K562 (cell line): Measurements from ENCODE around the gene SUPT3H. TPM values are rescaled to one million over a fixed set of nuclear protein-coding genes. Genes with fewer than 3 reads are reported as not detected.

Experiments
- ATAC-seq: fragments of 200-7000 bp; cut with Tn5 transposase; 3 replicates; pipeline ENCODE4 v1.9.1; 2020; ENCODE audit warnings: moderate library complexity
- BruUV-seq: library from RNA; stranded (reverse); fragments of 400-500 nt; replicated peaks from 2 replicates; lab custom pipeline; 2021; lab: Mats Ljungman, UMichigan
- CTCF ChIA-PET: fragments of 300-600 bp; formaldehyde crosslinking; extraction: SDS; loops from one replicate; lab custom pipeline; 2021; ENCODE audit warnings: low intra/inter-chr PET ratio; lab: Yijun Ruan, JAX
- POLR2A ChIA-PET: fragments of 300-600, 350-650 bp; sonication (Branson Sonifier 250); formaldehyde crosslinking; extraction: SDS; loops from one replicate; lab custom pipeline; 2021; ENCODE audit warnings: antibody characterized with exemption, inconsistent platforms; lab: Yijun Ruan, JAX
- DNase-seq, 4 experiments: peaks; one replicate each; pipeline versions ENCODE4 v3.0.0 to v3.0.0-alpha.2; 2011 to 2018; ENCODE audit warnings: low spot score in 3 of 4, mixed read lengths in 3 of 4; ENCODE audit errors: extremely low read depth in 1 of 4
- FAIRE-seq: peaks from 2 replicates; lab custom pipeline; 2011; peaks lifted over from hg19 to GRCh38; lab: Jason Lieb, UNC
- H2AFZ ChIP-seq: 2 replicates; pipeline ENCODE4 v1.6.0; 2011; ENCODE audit warnings: low read depth, low read length, control low read depth, inconsistent platforms
- H3K27ac ChIP-seq: fragments of 200-600 bp; 3 replicates; pipeline ENCODE4 v1.8.0; 2011; ENCODE audit warnings: low read depth, mild to moderate bottlenecking, control low read depth, inconsistent platforms, low read length, moderate library complexity, mixed read lengths; ENCODE audit errors: extremely low read depth
- H3K27me3 ChIP-seq, 2 experiments: fragments of 300-600 bp in 1 of 2; 2 replicates in 1 of 2; 3 replicates in 1 of 2; pipeline versions ENCODE4 v1.6.0 to v1.8.0; 2011; ENCODE audit warnings: inconsistent platforms in 2 of 2, low read length in 2 of 2, mild to moderate bottlenecking in 1 of 2, mixed read lengths in 1 of 2, moderate library complexity in 1 of 2; ENCODE audit not compliant: control insufficient read depth in 2 of 2, insufficient read depth in 2 of 2
- H3K36me3 ChIP-seq: fragments of 300-600 bp; 3 replicates; pipeline ENCODE4 v1.8.0; 2011; ENCODE audit warnings: mild to moderate bottlenecking, low read length, inconsistent platforms; ENCODE audit not compliant: control insufficient read depth, insufficient read depth
- H3K4me1 ChIP-seq, 2 experiments: fragments of 200-600 bp in 1 of 2; replicated peaks in 1 of 2; 2 replicates in 1 of 2; 3 replicates in 1 of 2; pipeline versions ENCODE4 v1.5.1 to v1.8.0; 2011; ENCODE audit warnings: inconsistent platforms in 2 of 2, low read length in 2 of 2, mild to moderate bottlenecking in 1 of 2, mixed read lengths in 1 of 2, moderate library complexity in 1 of 2; ENCODE audit not compliant: control insufficient read depth in 2 of 2, insufficient read depth in 2 of 2
- H3K4me2 ChIP-seq: 2 replicates; pipeline ENCODE4 v1.6.1; 2011; ENCODE audit warnings: low read length, control low read depth, inconsistent platforms, mixed read lengths; ENCODE audit not compliant: insufficient read depth
- H3K4me3 ChIP-seq: fragments of 200-600 bp; sonication (generic), shearing (Covaris generic); 2 replicates; pipeline ENCODE4 v1.5.1; 2016; ENCODE audit warnings: control low read depth, inconsistent platforms
- H3K79me2 ChIP-seq: fragments of 200-600 bp; 3 replicates; pipeline ENCODE4 v1.8.0; 2011; ENCODE audit warnings: low read length, inconsistent platforms; ENCODE audit not compliant: control insufficient read depth, insufficient read depth
- H3K9ac ChIP-seq, 2 experiments: 2 replicates each; pipeline versions ENCODE4 v1.6.0 to v1.6.1; 2011; ENCODE audit warnings: low read depth in 2 of 2, low read length in 2 of 2, control low read depth in 1 of 2, inconsistent platforms in 1 of 2, mild to moderate bottlenecking in 1 of 2, mixed read lengths in 1 of 2; ENCODE audit not compliant: insufficient read depth in 1 of 2
- H3K9me1 ChIP-seq: one replicate; pipeline ENCODE4 v1.6.0; 2011; ENCODE audit warnings: inconsistent platforms, mild to moderate bottlenecking, low read length, moderate library complexity; ENCODE audit not compliant: control insufficient read depth, insufficient read depth
- H3K9me3 ChIP-seq: replicated peaks from 2 replicates; pipeline ENCODE4 v1.5.1; 2011; ENCODE audit warnings: low read depth, low read length, inconsistent platforms; ENCODE audit not compliant: control insufficient read depth, insufficient read depth
- H4K20me1 ChIP-seq: replicated peaks from 2 replicates; pipeline ENCODE4 v1.6.1; 2011; ENCODE audit warnings: low read length, inconsistent platforms, mixed read lengths; ENCODE audit not compliant: control insufficient read depth, insufficient read depth
- CBFA2T3 ChIP-seq: fragments of 450-650 bp; IDR thresholded peaks from 2 replicates; pipeline ENCODE4 v1.6.1; 2017
- COPS2 ChIP-seq: fragments of 450-650 bp; conservative IDR thresholded peaks from 2 replicates; pipeline ENCODE4 v1.6.1; 2016; ENCODE audit warnings: mild to moderate bottlenecking, moderate library complexity
- JUNB ChIP-seq: fragments of 450-650 bp; formaldehyde crosslinking; conservative IDR thresholded peaks from 2 replicates; pipeline ENCODE4 v1.4.0; 2020; ENCODE audit warnings: mild to moderate bottlenecking
- NELFE ChIP-seq: IDR thresholded peaks from 2 replicates; pipeline ENCODE4 v1.6.1; 2011; ENCODE audit warnings: mild to moderate bottlenecking; ENCODE audit not compliant: insufficient read depth, insufficient read length
- POU5F1 ChIP-seq: fragments of 150-350 bp; IDR thresholded peaks from 2 replicates; pipeline ENCODE4 v1.6.1; 2014; ENCODE audit warnings: borderline replicate concordance, low read length, low read depth, mild to moderate bottlenecking; ENCODE audit not compliant: partially characterized antibody
- SLC30A9 ChIP-seq: fragments of 250-450 bp; sonication (Bioruptor Pico); IDR thresholded peaks from 2 replicates; pipeline ENCODE4 v1.8.0; 2022; ENCODE audit warnings: mild to moderate bottlenecking, moderate library complexity
- SMAD3 ChIP-seq: fragments of 450-650 bp; formaldehyde crosslinking; conservative IDR thresholded peaks from 2 replicates; pipeline ENCODE4 v1.4.0; 2020; ENCODE audit warnings: mild to moderate bottlenecking
- SRSF7 ChIP-seq: fragments of 200-400 bp; formaldehyde crosslinking; optimal IDR thresholded peaks from 2 replicates; pipeline ENCODE3; 2017; ENCODE audit warnings: mild to moderate bottlenecking, low read depth, low read length
- ZC3H8 ChIP-seq: fragments of 450-650 bp; IDR thresholded peaks from 2 replicates; pipeline ENCODE4 v1.6.1; 2017
- ZKSCAN8 ChIP-seq: fragments of 200-800 bp; sonication (Bioruptor generic); IDR thresholded peaks from 2 replicates; pipeline ENCODE4 v1.6.1; 2016; ENCODE audit warnings: missing genetic modification characterization, missing compliant biosample characterization
- ZNF23 ChIP-seq: fragments of 250-450 bp; sonication (Bioruptor Pico); IDR thresholded peaks from 2 replicates; pipeline ENCODE4 v1.4.0; 2020; ENCODE audit warnings: mild to moderate bottlenecking
- WGBS: fragments of 100-300 bp; shearing (Covaris generic); methylation state at CpG from one replicate; pipeline ENCODE4 v1.1.6; 2016; ENCODE audit warnings: low coverage, mixed read lengths; ENCODE audit not compliant: insufficient coverage; ENCODE audit errors: missing lambda C conversion rate; 5-methylcytosine and 5-hydroxymethylcytosine counted together
- in situ Hi-C: fragments of 300-500 bp; cut with MboI; formaldehyde crosslinking; loops from 4 replicates; pipeline ENCODE4 v1.15.0; 2018; ENCODE audit warnings: inconsistent platforms, mixed read lengths
- intact Hi-C: fragments of 100-400 bp; cut with micrococcal nuclease; formaldehyde crosslinking; loops from 2 replicates; pipeline ENCODE4 v1.14.2; 2022
- polyA plus RNA-seq, 8 experiments: library from polyadenylated mRNA; depleted of rRNA in 4 of 8; stranded (reverse) in 5 of 8; unstranded in 3 of 8; fragments of >200 nt; fragmentation: Nextera tagmentation in 2 of 8; fragmentation: Illumina TruSeq in 1 of 8; extraction: Ambion mirVana in 2 of 8; extraction: Trizol in 1 of 8; gene quantifications; 2 replicates each; pipeline versions ENCODE4 v1.2.1 to v1.2.3, GENCODE V29; 2011 to 2014; ENCODE audit warnings: inconsistent platforms in 1 of 8, missing spikeins in 1 of 8
- total RNA-seq, 7 experiments: library from RNA; depleted of rRNA in 6 of 7; stranded (reverse); fragments of >200 nt in 6 of 7; fragmentation: Illumina TruSeq in 2 of 7; extraction: Trizol in 2 of 7; gene quantifications; 2 replicates each; pipeline versions ENCODE4 v1.2.1 to v1.2.3, GENCODE V29; 2011 to 2021; ENCODE audit warnings: low replicate concordance in 1 of 7
- TF ChIP-seq, protein P1 (sequence below): fragments of 250-450 bp; sonication (Bioruptor Pico); IDR thresholded peaks from 2 replicates; pipeline ENCODE4 v1.5.0; 2021; ENCODE audit warnings: mild to moderate bottlenecking, borderline replicate concordance
- TF ChIP-seq, protein P2 (sequence below): fragments of 450-650 bp; IDR thresholded peaks from 2 replicates; pipeline ENCODE4 v1.6.1; 2018; ENCODE audit not compliant: partially characterized antibody
- TF ChIP-seq, protein P3 (sequence below), 2 experiments: IDR thresholded peaks in 1 of 2; conservative IDR thresholded peaks in 1 of 2; 2 replicates each; pipeline ENCODE4 v1.6.1; 2016; ENCODE audit warnings: low read depth in 2 of 2, mild to moderate bottlenecking in 1 of 2, missing compliant biosample characterization in 1 of 2, missing genetic modification characterization in 1 of 2, moderate library complexity in 1 of 2

The SUPT3H gene
- total and polyA plus RNA-seq, 9 of the 15 experiments (the other 6 are each of a cell fraction or from before 2014, with no cell fraction given) = 7.2 to 16.3 (median 11.9) TPM

DNA sequence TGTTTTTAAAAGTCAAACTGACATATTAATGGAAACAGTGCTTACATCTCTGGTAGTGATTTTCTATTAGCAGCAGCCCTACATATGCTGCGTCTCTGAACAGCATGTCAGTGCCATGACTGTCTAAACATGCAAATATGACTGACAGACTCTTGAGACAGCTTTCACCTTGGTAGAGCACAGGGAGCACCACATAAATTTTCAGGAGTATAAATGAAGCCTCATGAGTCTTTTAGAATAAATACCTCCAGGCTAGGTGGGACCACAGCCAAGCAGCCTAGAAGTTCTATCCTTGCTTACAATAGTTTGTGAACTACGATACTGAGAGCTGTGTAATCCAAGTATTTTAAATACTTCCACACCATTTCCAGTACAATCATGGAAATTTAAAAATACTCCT is 460.3 kb downstream of the SUPT3H start:
- no peak overlapping the region for H3K4me2 ChIP-seq
- H3K27ac ChIP-seq = no peak overlapping the region
- no TSS peak for BruUV-seq
- H3K4me3 ChIP-seq = no peak overlapping the region
- H3K36me3 ChIP-seq = no peaks in the 10 kb centered on the region
- no peaks in the 10 kb centered on the region for H4K20me1 ChIP-seq
- H3K4me1 ChIP-seq = peaks cover 0 to 11% of the 10 kb centered on the region in 2 experiments; a peak in 3 of 5 replicates
- DNase-seq (no peak), FAIRE-seq (no peak), ATAC-seq (no peak)
- POLR2A ChIA-PET = interaction anchor here (0.7 to 1.2 kb wide), 2 partner anchors 17 to 122 kb away, joined by 3 to 4 read pairs; no protein-coding TSS in a partner anchor
- in situ Hi-C loops (no loop called here), intact Hi-C loops (no loop called here)
- CTCF ChIA-PET = no interaction called here
- no peaks in the 10 kb centered on the region for H3K79me2 ChIP-seq
- H2AFZ ChIP-seq = no peak overlapping the region
- no peaks in the 10 kb centered on the region for H3K27me3 ChIP-seq
- no peaks in the 10 kb centered on the region for H3K9me1 ChIP-seq
- WGBS = 56% methylated on average over 2 of the region's 2 CpGs
- no peaks in the 10 kb centered on the region for H3K9me3 ChIP-seq
- H3K9ac ChIP-seq = no peak overlapping the region
- TF ChIP-seq ZC3H8 = no peak
- no peak for TF ChIP-seq SMAD3 (CRISPR knock-in tag)
- TF ChIP-seq SRSF7 = no peak
- TF ChIP-seq COPS2 = no peak
- TF ChIP-seq, protein P1, sequence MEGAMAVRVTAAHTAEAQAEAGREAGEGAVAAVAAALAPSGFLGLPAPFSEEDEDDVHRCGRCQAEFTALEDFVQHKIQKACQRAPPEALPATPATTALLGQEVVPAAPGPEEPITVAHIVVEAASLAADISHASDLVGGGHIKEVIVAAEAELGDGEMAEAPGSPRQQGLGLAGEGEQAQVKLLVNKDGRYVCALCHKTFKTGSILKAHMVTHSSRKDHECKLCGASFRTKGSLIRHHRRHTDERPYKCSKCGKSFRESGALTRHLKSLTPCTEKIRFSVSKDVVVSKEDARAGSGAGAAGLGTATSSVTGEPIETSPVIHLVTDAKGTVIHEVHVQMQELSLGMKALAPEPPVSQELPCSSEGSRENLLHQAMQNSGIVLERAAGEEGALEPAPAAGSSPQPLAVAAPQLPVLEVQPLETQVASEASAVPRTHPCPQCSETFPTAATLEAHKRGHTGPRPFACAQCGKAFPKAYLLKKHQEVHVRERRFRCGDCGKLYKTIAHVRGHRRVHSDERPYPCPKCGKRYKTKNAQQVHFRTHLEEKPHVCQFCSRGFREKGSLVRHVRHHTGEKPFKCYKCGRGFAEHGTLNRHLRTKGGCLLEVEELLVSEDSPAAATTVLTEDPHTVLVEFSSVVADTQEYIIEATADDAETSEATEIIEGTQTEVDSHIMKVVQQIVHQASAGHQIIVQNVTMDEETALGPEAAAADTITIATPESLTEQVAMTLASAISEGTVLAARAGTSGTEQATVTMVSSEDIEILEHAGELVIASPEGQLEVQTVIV (CRISPR knock-in tag) = no peak
- no peak for TF ChIP-seq ZNF23 (CRISPR knock-in tag)
- TF ChIP-seq NELFE = no peak
- no peak for TF ChIP-seq JUNB (CRISPR knock-in tag)
- TF ChIP-seq POU5F1 = no peak
- TF ChIP-seq CBFA2T3 = no peak
- TF ChIP-seq, protein P2, sequence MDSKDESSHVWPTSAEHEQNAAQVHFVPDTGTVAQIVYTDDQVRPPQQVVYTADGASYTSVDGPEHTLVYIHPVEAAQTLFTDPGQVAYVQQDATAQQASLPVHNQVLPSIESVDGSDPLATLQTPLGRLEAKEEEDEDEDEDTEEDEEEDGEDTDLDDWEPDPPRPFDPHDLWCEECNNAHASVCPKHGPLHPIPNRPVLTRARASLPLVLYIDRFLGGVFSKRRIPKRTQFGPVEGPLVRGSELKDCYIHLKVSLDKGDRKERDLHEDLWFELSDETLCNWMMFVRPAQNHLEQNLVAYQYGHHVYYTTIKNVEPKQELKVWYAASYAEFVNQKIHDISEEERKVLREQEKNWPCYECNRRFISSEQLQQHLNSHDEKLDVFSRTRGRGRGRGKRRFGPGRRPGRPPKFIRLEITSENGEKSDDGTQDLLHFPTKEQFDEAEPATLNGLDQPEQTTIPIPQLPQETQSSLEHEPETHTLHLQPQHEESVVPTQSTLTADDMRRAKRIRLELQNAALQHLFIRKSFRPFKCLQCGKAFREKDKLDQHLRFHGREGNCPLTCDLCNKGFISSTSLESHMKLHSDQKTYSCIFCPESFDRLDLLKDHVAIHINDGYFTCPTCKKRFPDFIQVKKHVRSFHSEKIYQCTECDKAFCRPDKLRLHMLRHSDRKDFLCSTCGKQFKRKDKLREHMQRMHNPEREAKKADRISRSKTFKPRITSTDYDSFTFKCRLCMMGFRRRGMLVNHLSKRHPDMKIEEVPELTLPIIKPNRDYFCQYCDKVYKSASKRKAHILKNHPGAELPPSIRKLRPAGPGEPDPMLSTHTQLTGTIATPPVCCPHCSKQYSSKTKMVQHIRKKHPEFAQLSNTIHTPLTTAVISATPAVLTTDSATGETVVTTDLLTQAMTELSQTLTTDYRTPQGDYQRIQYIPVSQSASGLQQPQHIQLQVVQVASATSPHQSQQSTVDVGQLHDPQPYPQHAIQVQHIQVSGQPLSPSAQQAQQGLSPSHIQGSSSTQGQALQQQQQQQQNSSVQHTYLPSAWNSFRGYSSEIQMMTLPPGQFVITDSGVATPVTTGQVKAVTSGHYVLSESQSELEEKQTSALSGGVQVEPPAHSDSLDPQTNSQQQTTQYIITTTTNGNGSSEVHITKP = no peak
- TF ChIP-seq SLC30A9 (CRISPR knock-in tag) = no peak
- TF ChIP-seq, protein P3, sequence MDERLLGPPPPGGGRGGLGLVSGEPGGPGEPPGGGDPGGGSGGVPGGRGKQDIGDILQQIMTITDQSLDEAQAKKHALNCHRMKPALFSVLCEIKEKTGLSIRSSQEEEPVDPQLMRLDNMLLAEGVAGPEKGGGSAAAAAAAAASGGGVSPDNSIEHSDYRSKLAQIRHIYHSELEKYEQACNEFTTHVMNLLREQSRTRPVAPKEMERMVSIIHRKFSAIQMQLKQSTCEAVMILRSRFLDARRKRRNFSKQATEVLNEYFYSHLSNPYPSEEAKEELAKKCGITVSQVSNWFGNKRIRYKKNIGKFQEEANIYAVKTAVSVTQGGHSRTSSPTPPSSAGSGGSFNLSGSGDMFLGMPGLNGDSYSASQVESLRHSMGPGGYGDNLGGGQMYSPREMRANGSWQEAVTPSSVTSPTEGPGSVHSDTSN (CRISPR knock-in tag; IDR thresholded peaks at IDR 0.05; ENCODE audit: low read depth) = no peak
- TF ChIP-seq, protein P3 (tag; conservative IDR thresholded peaks at IDR 0.05; ENCODE audit: low read depth) = no peak
- TF ChIP-seq ZKSCAN8 (CRISPR knock-in tag) = no peak
